Measurements from ENCODE around the gene RIMBP3C. TPM values are rescaled to one million over a fixed set of nuclear protein-coding genes. Genes with fewer than 3 reads are reported as not detected.
A peak's percentile ranks its signal among the peaks of the same experiment; 100 is the strongest.
"Not testable (repeated sequence)": the region's sequence is repeated elsewhere in the genome, so short reads cannot be mapped to it uniquely, and the experiment has no call there.

Gene RIMBP3C
- total and polyA plus RNA-seq, 2 experiments from 2014 or later = 1.1 TPM; not detected in 1

DNA sequence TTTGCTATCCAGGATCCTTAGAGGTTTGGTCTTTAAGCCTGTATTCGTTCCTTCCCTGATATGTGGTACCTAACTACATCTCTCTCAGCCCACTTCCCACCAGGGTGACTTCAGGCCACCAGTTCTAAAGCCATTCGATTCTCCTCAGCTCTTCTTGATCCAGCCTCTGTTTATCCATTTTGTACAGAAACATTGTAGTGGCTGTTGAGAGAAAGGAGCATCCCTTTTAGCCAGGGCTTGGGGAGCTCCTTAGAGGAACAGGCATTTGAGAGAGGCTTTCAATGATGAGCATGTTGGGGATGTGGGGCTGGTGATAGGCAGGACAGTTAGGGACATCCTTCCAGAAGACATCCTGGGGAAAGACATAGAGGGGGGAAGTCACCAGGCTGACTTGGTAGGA, 34.1 kb upstream of the RIMBP3C start (continued):
- no peak for TF ChIP-seq EZH2phosphoT487 (IDR thresholded peaks at IDR 0.05; ENCODE audit: unreplicated experiment)
- TF ChIP-seq, protein P1, sequence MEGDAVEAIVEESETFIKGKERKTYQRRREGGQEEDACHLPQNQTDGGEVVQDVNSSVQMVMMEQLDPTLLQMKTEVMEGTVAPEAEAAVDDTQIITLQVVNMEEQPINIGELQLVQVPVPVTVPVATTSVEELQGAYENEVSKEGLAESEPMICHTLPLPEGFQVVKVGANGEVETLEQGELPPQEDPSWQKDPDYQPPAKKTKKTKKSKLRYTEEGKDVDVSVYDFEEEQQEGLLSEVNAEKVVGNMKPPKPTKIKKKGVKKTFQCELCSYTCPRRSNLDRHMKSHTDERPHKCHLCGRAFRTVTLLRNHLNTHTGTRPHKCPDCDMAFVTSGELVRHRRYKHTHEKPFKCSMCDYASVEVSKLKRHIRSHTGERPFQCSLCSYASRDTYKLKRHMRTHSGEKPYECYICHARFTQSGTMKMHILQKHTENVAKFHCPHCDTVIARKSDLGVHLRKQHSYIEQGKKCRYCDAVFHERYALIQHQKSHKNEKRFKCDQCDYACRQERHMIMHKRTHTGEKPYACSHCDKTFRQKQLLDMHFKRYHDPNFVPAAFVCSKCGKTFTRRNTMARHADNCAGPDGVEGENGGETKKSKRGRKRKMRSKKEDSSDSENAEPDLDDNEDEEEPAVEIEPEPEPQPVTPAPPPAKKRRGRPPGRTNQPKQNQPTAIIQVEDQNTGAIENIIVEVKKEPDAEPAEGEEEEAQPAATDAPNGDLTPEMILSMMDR (conservative IDR thresholded peaks at IDR 0.05; ENCODE audit: low read depth in 2 of 2) = no peak
- no peak for TF ChIP-seq NANOG (IDR thresholded peaks at IDR 0.05; ENCODE audit: borderline replicate concordance)
- no peak for TF ChIP-seq EZH2 (IDR thresholded peaks at IDR 0.05; ENCODE audit: low read depth, unreplicated experiment)

- Histone ChIP-seq H3F3A (replicated peaks; ENCODE audit: low read depth) (no peaks in the 10 kb centered on the region), H3K9me2 (ENCODE audit: insufficient read depth) (no peaks in the 10 kb centered on the region), H2AFZ (no peak overlapping the region), H3K27me3 (ENCODE audit: insufficient read depth) (no peaks in the 10 kb centered on the region), H4K20me1 (replicated peaks; ENCODE audit: insufficient read depth) (peaks cover 87% of the 10 kb centered on the region), H3K36me3 (ENCODE audit: insufficient read depth) (no peaks in the 10 kb centered on the region), H3K79me2 (replicated peaks; ENCODE audit: insufficient read depth) (peaks cover 100% of the 10 kb centered on the region), H3K27ac (ENCODE audit: low read depth) (peak overlapping the region; percentile 76; the same call in 1 of the 2 replicates), H3K4me3 (no peak overlapping the region), H3K4me2 (no peak overlapping the region), H3K4me1 (ENCODE audit: insufficient read depth) (no peaks in the 10 kb centered on the region; the same call in 1 of the 2 replicates)
- H3K27ac Mint-ChIP-seq = peak overlapping the region; percentile 85
- H3K36me3 Mint-ChIP-seq (ENCODE audit: low read depth) = no peaks in the 10 kb centered on the region; the same call in 2 of the 3 replicates
- TF ChIP-seq NANOG (IDR thresholded peaks at IDR 0.05; ENCODE audit: borderline replicate concordance) (no peak), JUNB (IDR thresholded peaks at IDR 0.05; ENCODE audit: unreplicated experiment) (no peak), EZH2phosphoT487 (IDR thresholded peaks at IDR 0.05; ENCODE audit: unreplicated experiment) (no peak), ZNF331 (CRISPR knock-in tag; IDR thresholded peaks at IDR 0.05; ENCODE audit: low read depth) (no peak), POLR2AphosphoS5 (IDR thresholded peaks at IDR 0.05; ENCODE audit: low read depth) (no peak), ZNF114 (CRISPR knock-in tag; IDR thresholded peaks at IDR 0.05) (no peak)
- TF ChIP-seq, protein P2, sequence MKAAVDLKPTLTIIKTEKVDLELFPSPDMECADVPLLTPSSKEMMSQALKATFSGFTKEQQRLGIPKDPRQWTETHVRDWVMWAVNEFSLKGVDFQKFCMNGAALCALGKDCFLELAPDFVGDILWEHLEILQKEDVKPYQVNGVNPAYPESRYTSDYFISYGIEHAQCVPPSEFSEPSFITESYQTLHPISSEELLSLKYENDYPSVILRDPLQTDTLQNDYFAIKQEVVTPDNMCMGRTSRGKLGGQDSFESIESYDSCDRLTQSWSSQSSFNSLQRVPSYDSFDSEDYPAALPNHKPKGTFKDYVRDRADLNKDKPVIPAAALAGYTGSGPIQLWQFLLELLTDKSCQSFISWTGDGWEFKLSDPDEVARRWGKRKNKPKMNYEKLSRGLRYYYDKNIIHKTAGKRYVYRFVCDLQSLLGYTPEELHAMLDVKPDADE (IDR thresholded peaks at IDR 0.05) = no peak
- TF ChIP-seq, protein P3, sequence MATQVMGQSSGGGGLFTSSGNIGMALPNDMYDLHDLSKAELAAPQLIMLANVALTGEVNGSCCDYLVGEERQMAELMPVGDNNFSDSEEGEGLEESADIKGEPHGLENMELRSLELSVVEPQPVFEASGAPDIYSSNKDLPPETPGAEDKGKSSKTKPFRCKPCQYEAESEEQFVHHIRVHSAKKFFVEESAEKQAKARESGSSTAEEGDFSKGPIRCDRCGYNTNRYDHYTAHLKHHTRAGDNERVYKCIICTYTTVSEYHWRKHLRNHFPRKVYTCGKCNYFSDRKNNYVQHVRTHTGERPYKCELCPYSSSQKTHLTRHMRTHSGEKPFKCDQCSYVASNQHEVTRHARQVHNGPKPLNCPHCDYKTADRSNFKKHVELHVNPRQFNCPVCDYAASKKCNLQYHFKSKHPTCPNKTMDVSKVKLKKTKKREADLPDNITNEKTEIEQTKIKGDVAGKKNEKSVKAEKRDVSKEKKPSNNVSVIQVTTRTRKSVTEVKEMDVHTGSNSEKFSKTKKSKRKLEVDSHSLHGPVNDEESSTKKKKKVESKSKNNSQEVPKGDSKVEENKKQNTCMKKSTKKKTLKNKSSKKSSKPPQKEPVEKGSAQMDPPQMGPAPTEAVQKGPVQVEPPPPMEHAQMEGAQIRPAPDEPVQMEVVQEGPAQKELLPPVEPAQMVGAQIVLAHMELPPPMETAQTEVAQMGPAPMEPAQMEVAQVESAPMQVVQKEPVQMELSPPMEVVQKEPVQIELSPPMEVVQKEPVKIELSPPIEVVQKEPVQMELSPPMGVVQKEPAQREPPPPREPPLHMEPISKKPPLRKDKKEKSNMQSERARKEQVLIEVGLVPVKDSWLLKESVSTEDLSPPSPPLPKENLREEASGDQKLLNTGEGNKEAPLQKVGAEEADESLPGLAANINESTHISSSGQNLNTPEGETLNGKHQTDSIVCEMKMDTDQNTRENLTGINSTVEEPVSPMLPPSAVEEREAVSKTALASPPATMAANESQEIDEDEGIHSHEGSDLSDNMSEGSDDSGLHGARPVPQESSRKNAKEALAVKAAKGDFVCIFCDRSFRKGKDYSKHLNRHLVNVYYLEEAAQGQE (IDR thresholded peaks at IDR 0.05; ENCODE audit: unreplicated experiment) = no peak
- H3K4me1 Mint-ChIP-seq = peaks cover 13% of the 10 kb centered on the region
- H3K4me3 Mint-ChIP-seq = no peak overlapping the region
- peaks cover 7% of the 10 kb centered on the region for H3K27me3 Mint-ChIP-seq (ENCODE audit: insufficient read depth, low read depth, poor library complexity)
- DNase-seq (ENCODE audit: low spot score) (no peak), ATAC-seq (no peak)
- H3K9me3 Mint-ChIP-seq = no peaks in the 10 kb centered on the region
Measured at GRCh38 chr22:21582801-21583740, 31.8 kb upstream of the RIMBP3C start.

- not testable (repeated sequence) for ATAC-seq; H3K4me3 Mint-ChIP-seq; H3K9me3 Mint-ChIP-seq; DNase-seq (ENCODE audit: low spot score); H3F3A ChIP-seq (replicated peaks; ENCODE audit: low read depth); H3K27me3 Mint-ChIP-seq (ENCODE audit: insufficient read depth, low read depth, poor library complexity); H3K36me3 ChIP-seq (ENCODE audit: insufficient read depth); H3K27ac Mint-ChIP-seq; H3K4me1 ChIP-seq (ENCODE audit: insufficient read depth); H3K27me3 ChIP-seq (ENCODE audit: insufficient read depth); H3K27ac ChIP-seq (ENCODE audit: low read depth); H3K4me3 ChIP-seq; H3K4me1 Mint-ChIP-seq; H3K9me2 ChIP-seq (ENCODE audit: insufficient read depth); H3K36me3 Mint-ChIP-seq (ENCODE audit: low read depth); H3K4me2 ChIP-seq; H2AFZ ChIP-seq
- peaks cover 87% of the 10 kb centered on the region for H4K20me1 ChIP-seq (replicated peaks; ENCODE audit: insufficient read depth)
- H3K79me2 ChIP-seq (replicated peaks; ENCODE audit: insufficient read depth) = peaks cover 100% of the 10 kb centered on the region
Measured at GRCh38 chr22:21581009-21581713, 29.9 kb upstream of the RIMBP3C start.

DNA sequence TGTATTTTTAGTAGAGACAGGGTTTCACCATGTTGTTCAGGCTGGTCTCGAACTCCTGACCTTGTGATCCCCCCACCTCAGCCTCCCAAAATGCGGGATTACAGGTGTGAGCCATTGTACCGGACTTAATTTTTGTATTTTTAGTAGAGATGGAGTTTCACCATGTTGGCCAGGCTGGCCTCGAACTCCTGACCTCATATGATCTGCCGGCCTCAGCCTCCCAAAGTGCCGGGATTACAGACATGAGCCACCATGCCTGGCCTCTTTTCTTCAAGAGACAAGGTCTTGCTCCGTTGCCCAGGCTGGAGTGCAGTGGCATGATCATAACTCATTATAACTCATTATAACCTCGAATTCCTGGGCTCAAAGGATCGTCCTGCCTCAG, 29.4 kb upstream of the RIMBP3C start:
- not testable (repeated sequence) for H3K27me3 Mint-ChIP-seq (ENCODE audit: insufficient read depth, low read depth, poor library complexity)

More for the DNA sequence above, 29.4 kb upstream of the RIMBP3C start:
- H3K4me3 ChIP-seq; H3K4me3 Mint-ChIP-seq; H3K27ac Mint-ChIP-seq; H3K9me2 ChIP-seq (ENCODE audit: insufficient read depth); H3K4me2 ChIP-seq; H3K4me1 Mint-ChIP-seq; H3K4me1 ChIP-seq (ENCODE audit: insufficient read depth); H2AFZ ChIP-seq; H3K36me3 ChIP-seq (ENCODE audit: insufficient read depth); H3F3A ChIP-seq (replicated peaks; ENCODE audit: low read depth); H3K9me3 Mint-ChIP-seq; H3K27me3 ChIP-seq (ENCODE audit: insufficient read depth); H3K36me3 Mint-ChIP-seq (ENCODE audit: low read depth); ATAC-seq; H3K27ac ChIP-seq (ENCODE audit: low read depth); DNase-seq (ENCODE audit: low spot score): not testable (repeated sequence)
- Histone ChIP-seq H3K79me2 (replicated peaks; ENCODE audit: insufficient read depth) (peaks cover 100% of the 10 kb centered on the region), H4K20me1 (replicated peaks; ENCODE audit: insufficient read depth) (peaks cover 87% of the 10 kb centered on the region)

Data from GM23338 (cell line).